Caco-2 (cell line): Measurements from ENCODE around the gene PLCXD1. TPM values are rescaled to one million over a fixed set of nuclear protein-coding genes. Genes with fewer than 3 reads are reported as not detected.

Source experiments
- BruUV-seq: library from RNA; stranded (reverse); fragments of 400-500 nt; replicated peaks from 2 replicates; lab custom pipeline; 2021; lab: Mats Ljungman, UMichigan
- CTCF ChIA-PET: fragments of 300-600 bp; sonication (Branson Sonifier 250); formaldehyde crosslinking; loops from one replicate; lab custom pipeline; 2022; ENCODE audit warnings: antibody characterized with exemption; lab: Charles Lee
- POLR2A ChIA-PET: fragments of 300-600 bp; sonication (Branson Sonifier 250); formaldehyde crosslinking; loops from one replicate; lab custom pipeline; 2022; ENCODE audit warnings: antibody characterized with exemption; lab: Charles Lee
- DNase-seq, 2 experiments: peaks; one replicate each; pipeline versions ENCODE4 v3.0.0 to v3.0.0-alpha.2; 2020 to 2022
- H3K27me3 ChIP-seq: replicated peaks from 2 replicates; pipeline ENCODE4 v1.6.0; 2011; ENCODE audit warnings: low read length; ENCODE audit not compliant: control insufficient read depth, insufficient read depth
- H3K36me3 ChIP-seq: 2 replicates; pipeline ENCODE4 v1.5.1; 2011; ENCODE audit warnings: low read length; ENCODE audit not compliant: control insufficient read depth, insufficient read depth
- H3K4me1 ChIP-seq: fragments of 250-450 bp; sonication (Bioruptor Pico); 2 replicates; pipeline ENCODE4 v1.5.1; 2020; ENCODE audit warnings: mild to moderate bottlenecking
- H3K4me3 ChIP-seq: 2 replicates; pipeline ENCODE4 v1.5.1; 2011; ENCODE audit warnings: low read depth, mild to moderate bottlenecking, control low read depth, low read length
- H3K9me3 ChIP-seq: fragments of 250-450 bp; sonication (Bioruptor Pico); 2 replicates; pipeline ENCODE4 v1.5.1; 2020; ENCODE audit warnings: mild to moderate bottlenecking, moderate library complexity
- H3K27ac Mint-ChIP-seq: one replicate; pipeline ENCODE4 v1.8.0; 2022; ENCODE audit warnings: mixed read lengths; ENCODE audit not compliant: unreplicated experiment
- H3K27me3 Mint-ChIP-seq: one replicate; pipeline ENCODE4 v1.8.0; 2022; ENCODE audit warnings: mixed read lengths; ENCODE audit not compliant: insufficient read depth, unreplicated experiment
- H3K36me3 Mint-ChIP-seq: one replicate; pipeline ENCODE4 v1.8.0; 2022; ENCODE audit warnings: mild to moderate bottlenecking, mixed read lengths; ENCODE audit not compliant: insufficient read depth, unreplicated experiment
- H3K4me1 Mint-ChIP-seq: one replicate; pipeline ENCODE4 v1.8.0; 2022; ENCODE audit warnings: low read depth, mixed read lengths; ENCODE audit not compliant: unreplicated experiment
- H3K4me3 Mint-ChIP-seq: one replicate; pipeline ENCODE4 v1.8.0; 2022; ENCODE audit warnings: mild to moderate bottlenecking, moderate library complexity, mixed read lengths; ENCODE audit not compliant: unreplicated experiment
- H3K9me3 Mint-ChIP-seq: one replicate; pipeline ENCODE4 v1.8.0; 2022; ENCODE audit warnings: mixed read lengths; ENCODE audit not compliant: unreplicated experiment
- intact Hi-C: fragments of 100-400 bp; cut with micrococcal nuclease; formaldehyde crosslinking; loops from one replicate; pipeline ENCODE4 v1.10.0; 2022; ENCODE audit not compliant: unreplicated experiment
- total RNA-seq: library from RNA; stranded (reverse); gene quantifications from 2 replicates; pipeline ENCODE4 v1.2.3, GENCODE V29; 2022
- TF ChIP-seq, protein P1 (sequence below), 2 experiments: fragments of 200-600 bp in 1 of 2; IDR thresholded peaks; 1 replicate in 1 of 2; 2 replicates in 1 of 2; pipeline versions ENCODE4 v1.5.1 to v1.8.0; 2011 to 2022; ENCODE audit warnings: antibody characterized with exemption in 1 of 2, control low read depth in 1 of 2, inconsistent platforms in 1 of 2, low read depth in 1 of 2, low read length in 1 of 2, mild to moderate bottlenecking in 1 of 2, moderate library complexity in 1 of 2; ENCODE audit not compliant: insufficient read depth in 1 of 2, severe bottlenecking in 1 of 2, unreplicated experiment in 1 of 2

The PLCXD1 gene
- total RNA-seq, 1 experiment from 2014 or later = 53.9 TPM

DNA sequence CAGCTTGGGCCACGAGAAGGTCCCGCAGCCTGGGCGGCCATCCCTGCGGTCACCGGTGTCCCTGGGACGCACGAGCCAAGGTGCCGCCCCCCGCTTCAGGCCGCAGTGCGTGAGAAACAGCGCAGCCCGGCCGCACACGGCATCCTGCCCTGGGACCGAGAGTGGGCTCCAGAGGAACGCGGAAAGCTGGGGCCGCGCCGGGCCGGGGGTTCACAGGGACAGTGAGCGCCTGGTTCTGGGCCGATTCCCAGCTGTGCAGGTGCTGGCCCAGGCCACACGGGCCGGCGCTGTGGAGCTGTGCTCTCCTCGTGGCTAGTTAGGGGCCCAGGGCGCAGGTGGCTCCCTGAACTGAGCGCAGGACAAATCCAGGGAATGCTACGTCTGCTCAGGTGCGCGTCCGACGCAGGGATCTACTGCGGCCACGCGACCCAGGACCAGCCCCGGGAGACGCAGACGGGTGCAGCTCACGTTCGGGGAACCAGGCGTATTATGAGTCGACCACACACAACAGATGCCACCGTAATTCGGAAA is 63.3 kb downstream of the PLCXD1 start:
- H3K27me3 Mint-ChIP-seq = no peaks in the 10 kb centered on the region
- peaks cover 41% of the 10 kb centered on the region for H3K36me3 Mint-ChIP-seq
- TF ChIP-seq, protein P1, sequence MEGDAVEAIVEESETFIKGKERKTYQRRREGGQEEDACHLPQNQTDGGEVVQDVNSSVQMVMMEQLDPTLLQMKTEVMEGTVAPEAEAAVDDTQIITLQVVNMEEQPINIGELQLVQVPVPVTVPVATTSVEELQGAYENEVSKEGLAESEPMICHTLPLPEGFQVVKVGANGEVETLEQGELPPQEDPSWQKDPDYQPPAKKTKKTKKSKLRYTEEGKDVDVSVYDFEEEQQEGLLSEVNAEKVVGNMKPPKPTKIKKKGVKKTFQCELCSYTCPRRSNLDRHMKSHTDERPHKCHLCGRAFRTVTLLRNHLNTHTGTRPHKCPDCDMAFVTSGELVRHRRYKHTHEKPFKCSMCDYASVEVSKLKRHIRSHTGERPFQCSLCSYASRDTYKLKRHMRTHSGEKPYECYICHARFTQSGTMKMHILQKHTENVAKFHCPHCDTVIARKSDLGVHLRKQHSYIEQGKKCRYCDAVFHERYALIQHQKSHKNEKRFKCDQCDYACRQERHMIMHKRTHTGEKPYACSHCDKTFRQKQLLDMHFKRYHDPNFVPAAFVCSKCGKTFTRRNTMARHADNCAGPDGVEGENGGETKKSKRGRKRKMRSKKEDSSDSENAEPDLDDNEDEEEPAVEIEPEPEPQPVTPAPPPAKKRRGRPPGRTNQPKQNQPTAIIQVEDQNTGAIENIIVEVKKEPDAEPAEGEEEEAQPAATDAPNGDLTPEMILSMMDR (IDR thresholded peaks at IDR 0.05; ENCODE audit: insufficient read depth in 1 of 2, low read depth in 1 of 2, low read length in 1 of 2, severe bottlenecking in 1 of 2, unreplicated experiment in 1 of 2) = no peak
- H3K4me3 Mint-ChIP-seq = no peak overlapping the region
- H3K9me3 Mint-ChIP-seq = peaks cover 10% of the 10 kb centered on the region
- ChIA-PET POLR2A (no interaction called here), CTCF (no interaction called here)
- no peak for DNase-seq
- Histone ChIP-seq H3K9me3 (peaks cover 4% of the 10 kb centered on the region; the same call in 1 of the 2 replicates), H3K4me3 (no peak overlapping the region), H3K27me3 (no peaks in the 10 kb centered on the region), H3K36me3 (no peaks in the 10 kb centered on the region; the same call in 1 of the 2 replicates), H3K4me1 (no peaks in the 10 kb centered on the region)
- H3K27ac Mint-ChIP-seq = no peak overlapping the region
- no peaks in the 10 kb centered on the region for H3K4me1 Mint-ChIP-seq
- BruUV-seq = no TSS peak
- intact Hi-C loops = no loop called here

DNA sequence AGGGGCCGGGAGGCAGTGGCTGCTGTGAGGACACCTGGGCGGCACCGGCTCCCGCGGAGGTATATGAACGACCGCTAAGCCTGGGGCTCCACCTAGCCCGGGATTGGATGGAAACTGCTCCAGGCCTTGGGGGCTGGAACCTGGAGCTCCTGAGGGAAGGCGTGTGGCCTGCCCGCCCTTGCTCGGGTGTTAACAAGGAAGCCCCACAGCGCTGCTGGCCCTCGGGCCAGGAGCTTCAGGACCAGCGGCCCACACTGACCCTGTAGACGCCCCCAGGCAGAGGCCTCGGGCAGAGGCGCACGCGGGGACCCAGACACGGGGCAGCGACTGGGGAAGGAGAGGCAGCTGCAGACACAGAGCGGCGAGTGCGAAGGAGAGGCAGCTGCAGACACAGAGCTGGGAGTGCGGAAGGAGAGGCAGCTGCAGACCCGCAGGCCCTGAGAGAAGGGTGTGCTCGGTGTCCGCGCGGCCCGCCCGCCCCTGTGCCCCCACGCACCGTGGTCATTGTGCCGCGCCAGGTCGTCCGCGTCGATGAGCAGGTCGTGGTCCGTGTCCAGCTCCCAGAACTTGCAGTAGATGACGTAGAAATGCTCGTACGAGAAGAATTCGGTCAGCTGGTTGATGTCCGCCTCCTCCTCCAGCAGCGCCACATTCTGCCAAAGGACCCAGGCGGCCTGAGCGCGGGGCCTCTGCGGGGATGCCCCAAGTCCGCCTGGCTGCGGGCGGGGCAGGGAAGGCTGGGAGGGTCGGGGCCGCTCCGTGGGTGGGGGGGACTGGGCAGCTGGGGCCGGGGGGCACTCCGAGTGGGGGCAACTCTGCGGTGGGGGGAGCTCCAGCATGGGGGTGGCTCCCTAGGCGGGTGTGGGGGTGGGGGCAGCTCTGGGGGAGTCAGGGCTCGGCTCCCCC is 64.1 kb downstream of the PLCXD1 start:
- CTCF ChIA-PET = no interaction called here
- Histone ChIP-seq H3K4me3 (no peak overlapping the region), H3K36me3 (no peaks in the 10 kb centered on the region; the same call in 1 of the 2 replicates), H3K4me1 (no peaks in the 10 kb centered on the region), H3K27me3 (no peaks in the 10 kb centered on the region), H3K9me3 (peaks cover 4% of the 10 kb centered on the region; the same call in 1 of the 2 replicates)
- H3K36me3 Mint-ChIP-seq = peaks cover 45% of the 10 kb centered on the region
- TF ChIP-seq, protein P1 (IDR thresholded peaks at IDR 0.05; ENCODE audit: insufficient read depth in 1 of 2, low read depth in 1 of 2, low read length in 1 of 2, severe bottlenecking in 1 of 2, unreplicated experiment in 1 of 2) = no peak
- POLR2A ChIA-PET = no interaction called here
- no peaks in the 10 kb centered on the region for H3K27me3 Mint-ChIP-seq
- no peak overlapping the region for H3K4me3 Mint-ChIP-seq
- DNase-seq = no peak
- H3K9me3 Mint-ChIP-seq = peaks cover 10% of the 10 kb centered on the region
- H3K27ac Mint-ChIP-seq = no peak overlapping the region
- intact Hi-C loops = no loop called here
- H3K4me1 Mint-ChIP-seq = no peaks in the 10 kb centered on the region
- BruUV-seq = no TSS peak

DNA sequence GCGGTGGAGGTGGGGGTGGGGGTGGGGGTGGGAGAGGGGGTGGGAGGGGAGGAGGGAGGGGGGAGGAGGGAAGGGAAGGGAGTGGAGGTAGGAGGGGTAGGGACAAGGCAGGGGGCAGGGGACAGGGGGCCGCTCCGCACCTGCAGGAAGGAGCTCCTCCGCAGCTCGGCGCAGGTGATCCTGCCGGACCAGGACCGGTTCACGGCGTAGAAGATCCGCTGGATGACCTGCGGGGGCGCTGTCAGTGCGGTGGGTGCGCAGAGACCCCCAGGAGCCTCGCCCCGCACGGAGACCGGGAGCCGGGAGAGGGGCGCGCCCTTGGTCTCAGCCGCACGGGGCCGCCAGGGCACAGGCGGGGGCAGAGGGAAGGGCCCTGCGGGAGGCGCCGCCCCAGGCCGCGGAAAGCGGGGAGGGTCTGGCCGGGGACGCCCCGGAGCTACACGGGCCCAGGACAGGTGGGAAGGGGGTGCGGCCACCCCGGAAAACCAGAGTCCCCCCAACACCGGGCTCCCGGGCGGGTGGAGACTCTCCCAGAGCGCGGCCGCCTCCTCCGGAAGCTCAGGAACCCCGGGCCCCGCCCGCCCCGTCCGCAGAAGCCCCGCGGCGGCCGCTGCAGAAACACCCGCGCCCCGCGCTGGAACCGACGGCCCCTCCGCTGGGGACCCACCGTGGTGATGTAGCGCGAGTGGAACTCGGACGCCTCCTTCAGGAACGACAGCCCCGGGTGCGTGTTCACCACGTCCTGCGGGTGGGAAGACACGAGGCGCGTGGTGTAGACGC is 65.0 kb downstream of the PLCXD1 start:
- BruUV-seq = no TSS peak
- no peak for DNase-seq
- Histone ChIP-seq H3K4me3 (no peak overlapping the region), H3K9me3 (peaks cover 4% of the 10 kb centered on the region; the same call in 1 of the 2 replicates), H3K4me1 (no peaks in the 10 kb centered on the region), H3K27me3 (no peaks in the 10 kb centered on the region), H3K36me3 (no peaks in the 10 kb centered on the region)
- CTCF ChIA-PET = no interaction called here
- Mint-ChIP-seq H3K4me3 (no peak overlapping the region), H3K27ac (no peak overlapping the region), H3K9me3 (peaks cover 10% of the 10 kb centered on the region), H3K4me1 (no peaks in the 10 kb centered on the region), H3K36me3 (peaks cover 38% of the 10 kb centered on the region), H3K27me3 (no peaks in the 10 kb centered on the region)
- intact Hi-C loops = no loop called here
- POLR2A ChIA-PET = no interaction called here
- TF ChIP-seq, protein P1 (IDR thresholded peaks at IDR 0.05; ENCODE audit: insufficient read depth in 1 of 2, low read depth in 1 of 2, low read length in 1 of 2, severe bottlenecking in 1 of 2, unreplicated experiment in 1 of 2) = no peak
